Endothelial cell (in vitro differentiated cells): ENCODE measurements around the gene FGF14. TPM values are rescaled to one million over a fixed set of nuclear protein-coding genes. Genes with fewer than 3 reads are reported as not detected.

Source experiments
- DNase-seq: peaks from one replicate; pipeline ENCODE4 v3.0.0; 2021; ENCODE audit warnings: low spot score
- H3K27ac Mint-ChIP-seq: one replicate; pipeline ENCODE4 v1.8.0; 2021; ENCODE audit warnings: mixed read lengths, inconsistent platforms; ENCODE audit not compliant: unreplicated experiment
- H3K27me3 Mint-ChIP-seq: one replicate; pipeline ENCODE4 v1.8.0; 2021; ENCODE audit warnings: mild to moderate bottlenecking, moderate library complexity, mixed read lengths, inconsistent platforms; ENCODE audit not compliant: unreplicated experiment
- H3K36me3 Mint-ChIP-seq: one replicate; pipeline ENCODE4 v1.8.0; 2021; ENCODE audit warnings: mild to moderate bottlenecking, low read depth, mixed read lengths, inconsistent platforms; ENCODE audit not compliant: unreplicated experiment
- H3K4me1 Mint-ChIP-seq: one replicate; pipeline ENCODE4 v1.8.0; 2021; ENCODE audit warnings: mild to moderate bottlenecking, mixed read lengths, inconsistent platforms; ENCODE audit not compliant: unreplicated experiment
- H3K4me3 Mint-ChIP-seq: one replicate; pipeline ENCODE4 v1.8.0; 2021; ENCODE audit warnings: mild to moderate bottlenecking, mixed read lengths, inconsistent platforms; ENCODE audit not compliant: unreplicated experiment
- H3K9me3 Mint-ChIP-seq: one replicate; pipeline ENCODE4 v1.8.0; 2021; ENCODE audit warnings: mixed read lengths, inconsistent platforms; ENCODE audit not compliant: unreplicated experiment
- CTCF ChIP-seq: fragments of 200-600 bp; sonication (generic); IDR thresholded peaks from one replicate; pipeline ENCODE4 v1.5.0; 2021; ENCODE audit warnings: antibody characterized with exemption; ENCODE audit not compliant: unreplicated experiment
- total RNA-seq: library from RNA; stranded (reverse); fragmentation: NEBNext Ultra II Directional; extraction: Animal tissue kit (Norgen Biotek cat#: 25700); gene quantifications from one replicate; pipeline ENCODE4 v1.2.1, GENCODE V29; 2021; ENCODE audit not compliant: unreplicated experiment

The FGF14 gene
- total RNA-seq, 1 donor from 2014 or later, result 0.13 TPM

GRCh38 chr13:101951114-101951513 lies 450.7 kb downstream of the FGF14 start:
- Mint-ChIP-seq H3K4me1 (no peaks in the 10 kb centered on the region), H3K27ac (no peak overlapping the region), H3K4me3 (no peak overlapping the region), H3K27me3 (no peaks in the 10 kb centered on the region), H3K36me3 (no peaks in the 10 kb centered on the region), H3K9me3 (no peaks in the 10 kb centered on the region)
- TF ChIP-seq CTCF, result no peak
- DNase-seq, result no peak

GRCh38 chr13:101949681-101950080 lies 452.2 kb downstream of the FGF14 start:
- H3K36me3 Mint-ChIP-seq, result no peaks in the 10 kb centered on the region
- no peak overlapping the region for H3K4me3 Mint-ChIP-seq
- H3K27me3 Mint-ChIP-seq, result no peaks in the 10 kb centered on the region
- H3K9me3 Mint-ChIP-seq, result no peaks in the 10 kb centered on the region
- TF ChIP-seq CTCF, result no peak
- H3K4me1 Mint-ChIP-seq, result no peaks in the 10 kb centered on the region
- DNase-seq, result no peak
- H3K27ac Mint-ChIP-seq, result no peak overlapping the region

GRCh38 chr13:101946401-101946800 lies 455.4 kb downstream of the FGF14 start:
- no peak for DNase-seq
- Mint-ChIP-seq H3K4me1 (no peaks in the 10 kb centered on the region), H3K4me3 (no peak overlapping the region), H3K9me3 (no peaks in the 10 kb centered on the region), H3K36me3 (no peaks in the 10 kb centered on the region), H3K27me3 (no peaks in the 10 kb centered on the region), H3K27ac (no peak overlapping the region)
- no peak for TF ChIP-seq CTCF

GRCh38 chr13:101945435-101945834 lies 456.4 kb downstream of the FGF14 start:
- TF ChIP-seq CTCF, result no peak
- Mint-ChIP-seq H3K4me3 (no peak overlapping the region), H3K9me3 (no peaks in the 10 kb centered on the region), H3K36me3 (no peaks in the 10 kb centered on the region), H3K27me3 (no peaks in the 10 kb centered on the region), H3K4me1 (no peaks in the 10 kb centered on the region), H3K27ac (no peak overlapping the region)
- no peak for DNase-seq

GRCh38 chr13:101944521-101944920 lies 457.3 kb downstream of the FGF14 start:
- Mint-ChIP-seq H3K36me3 (no peaks in the 10 kb centered on the region), H3K4me3 (no peak overlapping the region), H3K27ac (no peak overlapping the region), H3K9me3 (no peaks in the 10 kb centered on the region), H3K4me1 (no peaks in the 10 kb centered on the region), H3K27me3 (no peaks in the 10 kb centered on the region)
- no peak for DNase-seq
- no peak for TF ChIP-seq CTCF
